ENCODE results near the gene FAM184A. TPM values are rescaled to one million over a fixed set of nuclear protein-coding genes. Genes with fewer than 3 reads are reported as not detected.

Gene FAM184A
- total and polyA plus RNA-seq, 9 of the 15 experiments (the other 6 are each of a cell fraction or from before 2014, with no cell fraction given) = 6.4 to 18.7 (median 13.1) TPM

- TF ChIP-seq PATZ1 (CRISPR knock-in tag; IDR thresholded peaks at IDR 0.05; ENCODE audit: borderline replicate concordance) = no peak
- TF ChIP-seq TCF7 (IDR thresholded peaks at IDR 0.05; ENCODE audit: borderline replicate concordance) = no peak
- TF ChIP-seq HDAC3 (IDR thresholded peaks at IDR 0.05; ENCODE audit: borderline replicate concordance, partially characterized antibody) = no peak
- no peak for TF ChIP-seq ZKSCAN1 (IDR thresholded peaks at IDR 0.05; ENCODE audit: low read depth, low read length)
- TF ChIP-seq ZNF408 (CRISPR knock-in tag; IDR thresholded peaks at IDR 0.05; ENCODE audit: low read depth) = no peak
Measured at GRCh38 chr6:119065955-119066354, 12.5 kb downstream of the FAM184A start (continued).

- ChIA-PET CTCF (ENCODE audit: low intra/inter-chr PET ratio) (interaction anchor here (0.6 kb wide), 1 partner anchor 701 kb away, joined by 3 read pairs; no protein-coding TSS in a partner anchor), POLR2A (no interaction called here)
- no peaks in the 10 kb centered on the region for H3K36me3 ChIP-seq (ENCODE audit: control insufficient read depth, insufficient read depth, low read length)
- no peak overlapping the region for H3K4me2 ChIP-seq (ENCODE audit: insufficient read depth, low read length)
- FAIRE-seq = no peak
- no TSS peak for BruUV-seq (replicated peaks)
- no peaks in the 10 kb centered on the region for H3K9me1 ChIP-seq (ENCODE audit: control insufficient read depth, insufficient read depth, low read length)
- no peak for ATAC-seq
- no peak overlapping the region for H3K4me3 ChIP-seq
- H3K79me2 ChIP-seq (ENCODE audit: control insufficient read depth, insufficient read depth, low read length) = peaks cover 12% of the 10 kb centered on the region; the same call in 1 of the 3 replicates
- no peak overlapping the region for H3K27ac ChIP-seq (ENCODE audit: extremely low read depth, low read depth, low read length)
- intact Hi-C loops (cut with micrococcal nuclease) = no loop called here
- no peak overlapping the region for H3K9ac ChIP-seq (ENCODE audit: insufficient read depth in 1 of 2, low read depth in 2 of 2, low read length in 2 of 2)
- DNase-seq (ENCODE audit: extremely low read depth in 1 of 4, low spot score in 3 of 4) = no peak
- H4K20me1 ChIP-seq (replicated peaks; ENCODE audit: control insufficient read depth, insufficient read depth, low read length) = no peaks in the 10 kb centered on the region
- no peak overlapping the region for H2AFZ ChIP-seq (ENCODE audit: low read depth, low read length)
- H3K4me1 ChIP-seq (replicated peaks in 1 of 2; ENCODE audit: control insufficient read depth in 2 of 2, insufficient read depth in 2 of 2, low read length in 2 of 2) = peaks cover 3 to 25% of the 10 kb centered on the region in 2 experiments; a peak in 4 of 5 replicates
- in situ Hi-C loops (cut with MboI) = no loop called here
- 47% methylated on average over 5 of the region's 5 CpGs for WGBS (ENCODE audit: insufficient coverage, low coverage, missing lambda C conversion rate)
- no peaks in the 10 kb centered on the region for H3K27me3 ChIP-seq (ENCODE audit: control insufficient read depth in 2 of 2, insufficient read depth in 2 of 2, low read length in 2 of 2)
- H3K9me3 ChIP-seq (replicated peaks; ENCODE audit: control insufficient read depth, insufficient read depth, low read depth, low read length) = no peaks in the 10 kb centered on the region
- TF ChIP-seq OTX1 (CRISPR knock-in tag; IDR thresholded peaks at IDR 0.05) (no peak), KDM1A (IDR thresholded peaks at IDR 0.05) (peak in 1 of 2 experiments; percentile 45; a peak in 1 of 4 replicates)
Measured at GRCh38 chr6:119065382-119065781, 13.1 kb downstream of the FAM184A start.

Data from K562 (cell line).